Astrocyte of the hippocampus (primary cell): ENCODE data around the gene UAP1.

Source experiments
- DNase-seq: peaks from one replicate; pipeline ENCODE4 v3.0.0; 2011; ENCODE audit warnings: low read depth, low spot score

UAP1 gene

DNA sequence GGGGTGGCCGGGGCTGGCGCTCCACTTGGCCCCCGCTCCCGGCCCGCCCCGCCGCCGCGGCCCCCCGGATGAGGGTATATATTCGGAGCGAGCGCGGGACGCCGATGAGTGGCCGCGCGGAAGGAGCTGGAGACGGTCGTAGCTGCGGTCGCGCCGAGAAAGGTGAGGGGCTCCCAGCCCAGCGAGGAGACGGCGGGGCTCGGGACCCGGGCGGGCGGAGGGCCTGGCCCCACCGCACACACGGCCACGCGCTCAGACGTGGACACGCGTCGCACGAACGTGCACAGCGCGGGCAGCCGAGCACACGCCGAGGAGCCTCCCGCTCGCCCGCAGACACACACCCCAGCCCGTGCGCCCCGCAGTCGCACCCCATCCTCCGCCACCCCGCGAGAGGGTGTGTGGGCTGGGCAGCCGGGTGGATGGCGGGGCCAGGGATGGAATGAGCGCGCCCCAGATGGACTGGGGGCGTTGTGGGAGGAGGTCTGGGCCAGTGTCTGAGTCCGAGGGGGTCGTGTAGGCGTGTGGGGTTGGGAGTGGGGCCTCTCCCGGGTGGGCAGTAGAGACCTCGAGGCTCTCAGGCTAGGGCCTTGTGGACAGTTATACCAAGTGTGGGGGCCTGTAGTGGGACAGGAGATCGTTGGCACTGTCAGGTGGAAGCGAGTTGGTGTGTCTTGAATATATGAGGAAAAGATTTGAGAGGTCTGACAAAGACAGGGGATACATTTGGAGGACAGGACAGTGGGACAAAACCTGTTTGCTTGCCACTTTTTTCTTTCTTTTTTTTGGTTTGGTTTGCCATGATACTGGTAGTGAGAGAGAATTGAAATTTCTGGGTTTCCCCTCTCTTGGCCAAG is at the start of gene UAP1:
UAP1 (plus strand) TSS at position 107 of the 854 bp plus-strand sequence. CDS start 4,347 bp downstream, outside the sequence.
- no peak for DNase-seq

DNA sequence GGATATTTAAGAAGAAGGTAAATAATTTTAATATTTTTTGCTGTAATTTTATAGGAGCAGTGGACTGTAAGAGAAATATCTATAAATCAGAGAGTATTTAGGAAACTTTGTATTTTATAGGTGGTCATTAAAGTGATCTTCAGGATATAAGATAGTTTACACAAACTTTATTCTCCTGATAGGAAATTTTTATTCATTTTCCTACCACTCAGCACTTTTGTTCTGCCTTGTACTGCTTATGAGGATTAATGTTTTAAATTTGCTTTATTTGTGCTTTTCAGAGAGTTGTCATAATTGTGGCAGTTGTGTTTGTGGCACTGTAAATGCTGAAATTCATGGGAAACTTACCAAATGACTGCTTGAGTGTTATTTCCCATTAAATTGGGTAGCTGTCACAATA is 34.2 kb upstream of the UAP1 start:
- no peak for DNase-seq

DNA sequence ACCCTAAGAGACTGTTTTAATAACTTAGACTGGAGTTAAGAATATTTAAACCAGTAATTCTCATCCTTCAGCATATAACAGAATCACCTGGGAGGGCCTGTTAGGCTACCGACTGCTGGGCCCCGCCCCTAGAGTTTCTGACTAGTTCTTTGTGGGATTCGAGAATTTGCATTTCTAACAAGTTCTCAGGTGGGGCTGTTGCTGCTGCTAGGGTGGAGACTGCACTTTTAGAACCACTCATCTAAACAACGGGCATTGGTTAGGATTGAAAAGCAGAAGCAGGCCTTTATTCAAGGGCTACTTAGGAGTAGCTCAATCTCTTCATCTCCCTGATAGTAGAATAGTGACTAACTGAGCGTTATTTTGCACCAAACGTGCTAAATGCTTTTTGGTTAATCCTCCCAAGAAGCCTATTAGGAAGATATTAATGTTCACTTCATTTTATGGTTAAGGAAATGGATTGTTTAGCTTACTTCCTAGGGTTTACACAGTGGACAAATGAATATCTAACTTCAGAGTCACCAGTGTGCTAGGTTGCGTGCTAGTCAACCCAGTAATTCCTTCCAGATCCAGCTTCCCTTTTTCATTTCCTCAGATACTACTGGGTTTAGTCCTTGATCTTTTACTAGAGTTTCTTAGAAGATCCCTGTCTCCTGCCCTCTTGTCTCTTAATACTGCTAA is 31.1 kb upstream of the UAP1 start:
- DNase-seq = no peak

DNA sequence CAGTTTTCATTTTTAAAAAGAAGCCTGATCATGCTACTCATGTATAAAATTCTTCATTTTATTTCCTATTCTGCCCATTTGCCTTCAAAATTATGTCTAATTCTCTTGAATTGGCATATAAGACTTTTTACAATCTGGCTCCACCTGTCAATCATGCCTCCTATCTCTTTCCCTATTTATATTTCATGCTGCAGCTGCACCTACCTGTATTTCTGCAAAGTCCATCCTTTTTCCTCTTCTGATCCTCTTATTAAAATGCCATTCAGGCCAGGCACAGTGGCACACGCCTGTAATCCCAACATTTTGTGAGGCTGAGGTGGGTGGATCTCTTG is 30.6 kb upstream of the UAP1 start:
- DNase-seq = no peak

DNA sequence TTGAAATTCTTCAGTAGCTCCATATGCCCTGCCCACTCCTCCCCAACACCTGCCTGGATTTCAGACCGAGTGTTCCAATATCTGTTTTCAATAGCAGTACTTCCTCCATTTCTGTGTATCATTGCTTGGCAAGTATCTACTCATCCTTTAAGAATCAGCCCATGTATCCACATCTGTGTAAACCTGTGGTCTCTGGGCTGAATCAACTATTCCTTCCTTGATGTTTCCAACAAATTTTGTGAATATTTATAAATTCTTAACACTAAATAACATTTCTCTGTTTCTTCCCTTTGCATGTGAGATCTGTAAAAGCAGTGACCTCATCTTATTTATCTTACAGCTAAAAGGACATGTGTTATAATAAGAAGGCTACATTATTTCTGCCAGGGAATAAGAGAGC is 26.0 kb upstream of the UAP1 start:
- DNase-seq = no peak

DNA sequence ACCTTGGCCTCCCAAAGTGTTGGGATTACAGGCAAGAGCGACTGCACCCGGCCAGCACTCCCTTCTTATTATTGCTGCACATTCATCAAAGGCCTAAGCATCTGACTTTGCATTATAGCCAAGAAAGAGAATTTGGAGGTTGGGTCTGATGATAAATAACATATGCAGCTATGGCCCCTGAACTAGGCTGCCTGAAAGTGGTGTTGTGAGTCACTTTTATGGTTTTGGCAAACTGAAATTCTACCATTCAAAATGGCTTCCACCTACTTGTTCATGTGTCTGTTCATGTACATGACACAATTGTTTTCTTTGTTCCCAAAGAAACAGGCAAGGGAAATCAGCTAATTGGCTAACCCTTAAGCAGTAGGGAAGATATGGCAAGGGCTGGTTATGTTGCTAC is 25.0 kb upstream of the UAP1 start:
- DNase-seq = peak; percentile 11

DNA sequence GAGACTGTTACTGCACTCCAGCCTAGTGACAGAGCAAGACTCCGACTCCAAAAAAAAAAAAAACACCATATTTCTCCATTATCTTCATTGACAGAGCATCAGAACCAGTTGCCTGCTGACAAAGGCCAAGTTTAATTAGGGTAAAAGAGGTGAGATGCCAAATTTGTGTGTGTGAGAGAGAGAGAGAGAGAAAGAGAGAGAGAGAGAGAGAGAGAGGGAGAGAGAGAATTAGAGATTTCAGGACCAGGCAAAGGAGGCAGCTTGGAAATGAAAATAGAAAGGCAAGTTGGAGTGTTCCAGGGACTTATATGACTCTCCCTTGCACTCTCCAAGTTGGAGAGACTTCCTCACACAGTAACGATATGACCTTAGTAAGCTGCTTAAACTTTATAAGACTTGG is 24.3 kb upstream of the UAP1 start:
- no peak for DNase-seq

DNA sequence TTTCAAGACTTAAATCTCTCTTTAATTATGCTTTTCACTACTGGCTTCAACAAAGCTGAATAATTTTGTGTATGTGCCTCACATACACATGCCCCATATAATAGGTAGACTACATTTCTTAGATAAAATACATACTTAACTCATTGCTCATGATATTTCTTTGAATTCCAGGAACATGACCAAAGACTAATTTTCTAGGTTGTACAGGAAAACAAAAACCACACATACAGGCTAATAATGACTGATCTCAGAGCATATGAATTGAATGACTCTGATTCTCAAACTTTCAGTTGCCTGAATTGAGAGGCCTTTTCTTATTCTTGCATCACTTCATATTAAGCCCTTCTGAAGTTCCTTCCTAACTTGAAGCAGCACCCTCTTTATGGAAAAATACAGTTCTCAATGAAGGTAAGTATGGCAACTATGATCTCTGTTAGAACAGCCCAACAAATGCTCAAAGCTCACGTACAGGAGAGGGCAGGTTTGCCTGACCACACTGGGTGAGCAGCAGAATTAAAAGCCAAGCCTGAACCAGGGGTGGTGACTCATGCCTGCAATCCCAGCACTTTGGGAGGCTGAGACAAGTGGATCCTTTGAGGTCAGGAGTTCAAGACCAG is 22.6 kb upstream of the UAP1 start:
- DNase-seq = peak; percentile 86

DNA sequence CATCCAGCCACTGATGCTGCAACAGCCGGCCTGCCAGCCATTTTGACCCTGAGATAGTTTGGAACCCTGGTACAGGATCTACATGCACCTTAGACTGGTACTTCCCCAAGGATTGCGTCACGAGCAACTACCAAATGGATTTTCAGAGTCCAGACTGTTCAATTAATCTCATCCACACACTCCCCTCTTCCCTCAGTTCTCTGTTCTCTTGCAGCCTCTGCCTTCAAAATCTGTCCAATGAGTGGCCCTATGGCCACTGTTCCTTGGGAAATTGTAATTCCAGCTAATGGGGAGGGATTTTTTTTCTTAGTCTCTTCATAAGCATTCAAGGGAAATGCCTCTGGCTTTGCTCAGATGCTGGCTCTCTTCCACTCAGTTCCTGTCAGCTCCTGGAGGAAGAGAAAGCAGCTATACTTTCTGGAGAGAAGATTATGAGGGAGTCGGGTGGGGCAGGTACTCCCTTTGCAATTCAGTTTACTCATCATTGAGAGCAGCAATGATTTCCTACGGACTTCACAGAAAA is 19.8 kb upstream of the UAP1 start:
- DNase-seq = peak; percentile 95

DNA sequence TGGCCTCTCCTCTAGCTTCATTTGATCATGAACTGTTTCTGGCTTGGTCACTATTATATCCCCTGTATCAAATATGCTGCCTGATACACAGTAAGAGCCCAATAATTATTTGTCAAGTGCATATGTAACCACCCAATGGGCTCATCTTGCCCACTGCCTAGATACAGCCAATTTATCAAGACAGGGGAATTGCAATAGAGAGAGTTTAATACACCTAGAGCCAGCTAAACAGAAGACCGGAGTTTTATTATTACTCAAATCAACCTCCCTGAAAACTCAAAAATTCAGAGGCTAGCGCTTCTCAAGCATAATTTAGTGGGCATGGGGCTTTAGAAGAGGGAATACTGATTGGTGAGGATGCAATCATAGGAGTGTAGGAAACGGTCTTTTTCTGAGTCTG is 18.3 kb upstream of the UAP1 start:
- DNase-seq = no peak

DNA sequence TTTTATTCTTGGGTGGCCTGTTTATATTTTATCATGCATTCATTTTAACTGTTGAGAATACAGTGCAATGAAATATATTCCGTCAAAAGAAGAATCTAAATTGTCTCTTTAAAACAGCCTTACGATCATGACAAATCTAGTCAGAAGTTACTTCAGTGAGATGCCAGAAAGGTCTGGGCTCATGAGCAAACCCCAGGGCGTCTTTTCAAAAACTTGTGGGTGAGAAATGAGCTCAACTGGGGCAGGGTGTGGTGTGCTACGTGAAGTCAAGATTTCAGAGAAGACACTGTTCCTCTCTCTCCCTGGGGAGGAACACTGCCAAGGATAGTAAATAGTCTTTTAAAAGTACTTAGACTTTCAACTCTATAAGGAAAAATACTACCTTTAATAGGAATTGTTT is 13.4 kb upstream of the UAP1 start:
- peak; percentile 21 for DNase-seq

DNA sequence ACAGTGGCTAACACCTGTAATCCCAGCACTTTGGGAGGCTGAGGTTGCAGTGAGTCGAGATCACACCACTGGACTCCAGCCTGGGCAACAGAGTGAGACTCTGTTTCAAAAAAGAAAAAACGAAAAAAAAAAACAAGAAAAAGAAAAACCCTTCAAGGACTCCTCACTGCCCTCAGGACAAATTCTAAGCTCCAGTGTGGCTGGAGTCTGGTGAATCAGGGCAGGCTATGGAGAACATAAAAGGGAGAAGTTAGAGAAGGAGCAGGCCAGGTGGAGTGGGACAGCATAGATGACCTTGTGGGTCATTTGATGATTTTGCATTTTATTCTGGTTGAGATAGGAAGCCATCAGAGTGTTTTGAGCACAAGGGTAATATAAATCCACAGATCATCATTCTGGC is 12.5 kb upstream of the UAP1 start:
- DNase-seq = no peak

DNA sequence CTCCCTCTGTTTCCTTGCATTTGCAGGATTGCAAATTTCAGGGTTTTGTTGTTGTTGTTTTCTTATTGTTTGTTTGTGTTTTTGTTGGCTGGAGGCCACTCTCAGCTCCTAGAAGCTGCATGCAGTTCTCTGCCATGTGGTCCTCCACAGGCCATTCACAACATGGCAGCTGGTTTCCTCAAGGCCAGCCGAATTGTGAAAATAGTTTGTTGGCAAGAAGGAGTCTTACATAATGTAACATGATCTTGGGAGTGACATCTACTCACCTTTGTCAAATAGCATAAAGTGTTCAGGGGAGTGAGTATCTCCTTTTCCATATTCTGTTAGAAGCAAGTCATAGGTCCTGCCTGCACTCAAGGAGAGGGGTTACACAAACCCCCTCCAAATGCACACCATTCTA is 10.6 kb upstream of the UAP1 start:
- no peak for DNase-seq

DNA sequence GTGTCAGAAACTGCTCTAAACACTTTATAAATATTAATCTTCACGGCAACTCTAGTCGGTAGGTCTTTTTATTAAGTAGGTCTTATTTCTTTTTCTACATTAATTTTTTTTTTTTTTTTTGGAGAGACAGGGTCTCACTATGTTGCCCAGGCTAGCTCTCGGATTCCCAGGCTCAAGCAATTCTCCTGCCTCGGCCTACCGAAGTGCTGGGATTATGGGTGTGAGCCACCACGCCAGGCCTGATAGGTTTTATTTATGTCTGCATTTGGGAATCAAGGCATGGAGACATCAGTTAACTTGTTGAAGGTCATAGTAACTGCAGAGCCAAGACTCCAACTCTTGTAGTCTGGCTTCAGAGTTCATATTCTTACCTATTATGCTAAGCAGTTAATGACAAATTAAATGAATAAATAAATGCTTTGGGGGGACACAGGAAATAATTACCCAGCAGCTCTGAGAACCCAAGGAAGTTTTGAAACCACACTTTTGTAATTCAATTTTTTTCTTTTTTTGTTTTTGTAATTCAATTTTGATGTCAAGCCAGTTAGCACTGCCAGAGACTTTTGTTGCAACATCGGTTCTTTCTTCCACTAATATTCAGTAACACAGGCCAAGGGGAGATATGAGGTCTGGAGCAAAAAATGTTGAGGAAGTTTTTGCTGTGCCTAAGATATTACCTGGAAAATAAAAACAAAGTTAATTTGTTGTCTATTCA is 9.4 kb upstream of the UAP1 start:
- no peak for DNase-seq

DNA sequence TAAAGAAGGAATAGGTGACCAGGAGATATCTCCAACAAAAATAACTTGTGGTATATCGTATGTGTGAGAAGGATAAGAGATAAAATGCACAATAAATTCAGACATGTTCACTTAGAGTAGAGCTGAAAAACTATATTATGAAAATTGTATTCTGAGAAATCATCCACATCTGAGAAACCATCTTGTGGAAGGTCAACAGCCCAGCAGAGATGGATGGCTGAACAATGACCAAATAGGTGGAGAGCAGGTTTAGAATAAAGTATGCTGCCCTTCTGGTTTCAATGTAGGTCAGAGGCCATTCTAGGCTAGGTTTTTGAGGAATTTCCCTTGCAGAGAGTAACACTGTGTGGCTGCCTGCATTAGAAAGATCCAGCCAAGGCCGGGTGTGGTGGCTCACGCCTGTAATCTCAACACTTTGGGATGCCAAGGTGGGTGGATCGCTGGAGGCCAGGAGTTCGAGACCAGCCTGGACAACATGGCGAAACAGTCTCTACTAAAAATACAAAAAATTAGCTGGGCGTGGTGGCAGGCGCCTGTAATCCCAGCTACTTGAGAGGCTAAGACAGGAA is 8.8 kb upstream of the UAP1 start:
- DNase-seq = no peak

DNA sequence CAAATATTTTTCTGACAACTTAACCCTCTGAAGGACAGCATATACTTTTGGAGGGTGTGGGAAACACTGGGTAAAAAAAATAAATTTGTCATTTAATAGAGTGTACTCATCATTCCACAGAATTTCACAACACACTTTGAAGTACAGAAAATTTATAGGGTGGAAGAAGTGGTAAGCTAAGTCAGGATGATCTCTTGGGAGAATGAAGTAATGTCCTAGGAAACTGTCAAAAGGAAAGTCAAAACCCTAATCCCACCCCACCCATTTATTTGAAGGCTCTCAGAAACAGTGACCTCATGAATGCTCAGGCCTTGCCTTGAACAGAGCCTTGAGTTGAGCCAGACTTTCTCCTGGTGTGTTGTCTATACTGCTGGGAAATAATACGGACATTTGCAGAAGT is 7.3 kb upstream of the UAP1 start:
- no peak for DNase-seq

DNA sequence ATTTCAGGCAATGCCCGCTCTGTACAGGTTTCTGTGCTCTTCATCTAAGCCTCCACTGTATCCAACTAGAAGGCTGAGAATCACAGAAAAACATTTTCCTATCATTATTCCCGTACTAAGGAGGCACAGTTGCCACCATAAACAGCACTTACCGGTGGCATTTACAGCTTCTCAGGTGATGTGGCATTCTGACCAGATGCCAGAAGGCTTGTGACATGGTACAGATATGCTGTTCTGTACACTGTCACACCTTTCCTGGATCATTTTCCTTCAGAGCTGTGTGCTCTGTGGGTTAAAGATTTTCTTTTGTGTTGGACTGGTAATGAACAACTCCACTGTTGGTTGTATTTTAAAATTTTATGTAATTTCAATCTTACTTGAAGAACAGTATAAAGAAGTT is 4.0 kb upstream of the UAP1 start:
- DNase-seq = no peak

DNA sequence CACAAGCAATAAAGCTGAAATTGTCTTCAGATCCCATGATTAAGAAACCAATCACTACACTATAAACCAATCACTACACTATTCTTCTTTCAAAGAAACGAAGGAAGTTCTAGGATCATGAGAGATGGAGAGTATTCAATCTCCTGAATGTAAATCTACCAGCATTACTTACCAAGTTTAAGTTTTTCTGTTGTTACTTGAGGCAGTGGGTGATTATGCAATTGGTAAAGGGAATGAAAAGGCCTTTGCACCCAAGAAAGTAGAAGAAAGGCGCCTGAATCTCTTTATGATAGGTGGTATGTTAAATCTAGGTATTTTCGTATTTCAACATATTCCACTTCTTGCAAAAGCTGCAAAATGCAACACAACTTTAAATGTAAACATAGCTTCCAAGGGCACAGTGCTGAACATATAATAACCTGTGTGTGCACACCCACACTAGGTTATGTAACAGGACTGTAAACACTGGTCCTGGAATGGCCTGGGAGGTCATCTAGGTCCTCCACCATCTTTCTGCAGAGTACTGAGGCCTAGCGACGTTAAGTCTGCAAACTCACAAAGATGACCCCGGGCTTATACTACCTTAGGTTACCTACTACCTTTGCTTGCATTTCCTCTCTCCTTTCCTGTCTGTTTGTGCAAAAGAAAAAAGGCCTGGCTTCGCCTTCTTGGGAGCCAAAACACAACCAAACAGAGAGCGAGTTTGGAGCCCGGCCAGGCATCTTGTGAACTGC is 1.1 kb upstream of the UAP1 start:
- no peak for DNase-seq

DNA sequence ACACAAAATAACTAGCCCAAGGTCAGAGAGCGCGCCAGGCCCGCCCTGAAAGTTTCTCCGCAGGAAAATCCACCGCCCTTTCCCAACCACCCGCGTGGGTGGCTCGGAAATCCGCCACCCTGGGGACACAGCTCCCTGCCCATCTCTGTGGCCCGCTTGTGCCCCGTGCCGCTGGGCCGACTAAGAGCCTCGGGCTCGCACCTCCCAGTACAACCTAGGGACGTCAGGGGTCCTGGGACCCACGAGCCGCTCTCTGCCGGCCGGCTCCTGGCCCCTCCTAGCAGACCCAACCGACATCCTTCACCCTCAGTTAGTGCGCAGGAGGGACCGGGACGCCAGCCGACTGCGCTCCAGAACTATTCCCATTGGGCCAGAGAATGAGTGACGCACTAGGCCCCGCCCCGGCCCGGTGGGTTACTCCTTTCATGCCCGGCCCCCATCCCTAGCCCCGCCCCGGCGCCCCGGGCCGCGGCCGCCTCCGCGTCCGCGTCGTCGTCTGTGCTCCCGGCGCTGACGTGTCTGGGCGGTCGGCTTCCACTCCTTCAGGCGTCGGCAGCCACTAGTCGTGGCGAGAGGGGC is 396 bp upstream of the UAP1 start:
- peak; percentile 100 for DNase-seq

DNA sequence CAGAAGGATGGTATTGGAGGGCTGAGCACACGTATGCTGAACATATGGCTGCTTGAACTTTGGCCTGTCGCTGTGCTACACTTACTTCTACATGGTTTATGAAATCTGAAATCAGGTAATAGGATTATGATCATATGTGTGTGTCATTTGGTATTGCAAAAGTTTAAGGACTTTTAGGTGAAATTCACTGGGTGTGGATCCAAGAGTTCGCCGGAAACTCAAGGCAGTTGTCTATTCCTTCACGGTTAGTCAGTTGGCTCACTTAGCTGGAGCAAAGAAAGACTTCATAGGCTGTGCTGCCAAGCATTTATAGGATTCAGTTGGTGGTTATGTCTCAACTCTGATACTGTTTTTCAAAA is 927 bp downstream of the UAP1 start:
- peak; percentile 56 for DNase-seq

DNA sequence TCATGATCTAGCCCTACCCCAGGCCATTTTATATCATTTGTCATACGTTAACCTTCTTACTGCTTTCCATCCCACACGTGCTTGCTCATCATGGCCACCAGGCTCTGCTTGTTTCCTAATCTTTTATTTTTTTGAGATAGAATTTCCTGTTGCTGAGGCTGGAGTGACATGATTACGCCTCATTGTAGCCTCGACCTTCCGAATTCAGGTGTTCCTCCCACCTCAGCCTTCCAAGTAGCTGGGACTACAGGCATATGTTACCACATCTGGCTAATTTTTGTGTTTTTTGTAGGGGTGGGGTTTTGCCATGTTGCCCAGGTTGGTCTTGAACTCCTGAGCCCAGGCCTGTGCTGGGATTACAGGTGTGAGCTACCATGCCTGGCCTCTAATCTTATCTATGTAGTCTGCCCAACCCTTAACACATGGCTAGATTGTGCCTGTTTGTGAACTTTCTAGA is 3.3 kb downstream of the UAP1 start:
- DNase-seq = peak; percentile 8
